IMR-90 (cell line): ENCODE measurements around the gene CDC5L. TPM values are rescaled to one million over a fixed set of nuclear protein-coding genes. Genes with fewer than 3 reads are reported as not detected.

Source experiments
- ATAC-seq: fragments of 200-7000 bp; cut with Tn5 transposase; 2 replicates; pipeline ENCODE4 v1.9.1; 2020; ENCODE audit warnings: low read depth, mild to moderate bottlenecking, moderate library complexity
- BruUV-seq: library from RNA; stranded (reverse); fragments of 400-500 nt; replicated peaks from 2 replicates; lab custom pipeline; 2021; lab: Mats Ljungman, UMichigan
- CTCF ChIA-PET: fragments of 300-600 bp; formaldehyde crosslinking; extraction: SDS; loops from one replicate; lab custom pipeline; 2021; ENCODE audit warnings: antibody characterized with exemption; lab: Yijun Ruan, JAX
- POLR2A ChIA-PET: fragments of 300-600 bp; sonication (Branson Sonifier 250); formaldehyde crosslinking; loops from one replicate; lab custom pipeline; 2022; ENCODE audit warnings: antibody characterized with exemption; ENCODE audit not compliant: unreplicated experiment; lab: Charles Lee
- DNase-seq: peaks from one replicate; pipeline ENCODE4 v3.0.0; 2013
- H2AFZ ChIP-seq: replicated peaks from 2 replicates; pipeline ENCODE3; 2013; ENCODE audit warnings: low read length, mild to moderate bottlenecking; ENCODE audit not compliant: poor library complexity
- H2AK5ac ChIP-seq: 2 replicates; pipeline ENCODE4 v1.6.1; 2013; ENCODE audit warnings: low read depth, low read length, inconsistent platforms
- H2AK9ac ChIP-seq: replicated peaks from 2 replicates; pipeline ENCODE3; 2013; ENCODE audit warnings: mild to moderate bottlenecking, low read depth, low read length, moderate library complexity; ENCODE audit not compliant: poor library complexity
- H2BK120ac ChIP-seq: 2 replicates; pipeline ENCODE4 v1.6.1; 2013; ENCODE audit warnings: low read depth, low read length, inconsistent platforms
- H2BK15ac ChIP-seq: 3 replicates; pipeline ENCODE4 v1.6.1; 2013; ENCODE audit warnings: low read depth, low read length, inconsistent platforms
- H2BK20ac ChIP-seq: 2 replicates; pipeline ENCODE4 v1.6.1; 2013; ENCODE audit warnings: low read depth, mild to moderate bottlenecking, inconsistent platforms, low read length, moderate library complexity
- H2BK5ac ChIP-seq: 2 replicates; pipeline ENCODE4 v1.6.1; 2013; ENCODE audit warnings: mild to moderate bottlenecking, low read depth, low read length, inconsistent platforms; ENCODE audit not compliant: poor library complexity, severe bottlenecking
- H3K14ac ChIP-seq: replicated peaks from 2 replicates; pipeline ENCODE4 v1.6.1; 2013; ENCODE audit warnings: low read depth, low read length, inconsistent platforms
- H3K18ac ChIP-seq: 2 replicates; pipeline ENCODE4 v1.6.1; 2013; ENCODE audit warnings: low read depth, low read length, control low read depth
- H3K23ac ChIP-seq: 2 replicates; pipeline ENCODE4 v1.6.1; 2013; ENCODE audit warnings: low read depth, low read length, inconsistent platforms
- H3K27ac ChIP-seq: 2 replicates; pipeline ENCODE4 v1.5.1; 2013; ENCODE audit warnings: mild to moderate bottlenecking, control low read depth, low read length; ENCODE audit not compliant: insufficient read depth
- H3K27me3 ChIP-seq: 2 replicates; pipeline ENCODE4 v1.6.1; 2013; ENCODE audit warnings: low read length; ENCODE audit not compliant: control insufficient read depth, insufficient read depth
- H3K36me3 ChIP-seq: 2 replicates; pipeline ENCODE4 v1.6.1; 2013; ENCODE audit warnings: low read length, mixed read lengths; ENCODE audit not compliant: control insufficient read depth, insufficient read depth
- H3K4ac ChIP-seq: 2 replicates; pipeline ENCODE4 v1.6.1; 2013; ENCODE audit warnings: low read depth, low read length, inconsistent platforms
- H3K4me1 ChIP-seq: 2 replicates; pipeline ENCODE4 v1.6.1; 2013; ENCODE audit warnings: low read length, mixed read lengths; ENCODE audit not compliant: control insufficient read depth, insufficient read depth
- H3K4me2 ChIP-seq: 2 replicates; pipeline ENCODE4 v1.6.1; 2013; ENCODE audit warnings: low read depth, mild to moderate bottlenecking, control low read depth, low read length, moderate library complexity
- H3K4me3 ChIP-seq: 2 replicates; pipeline ENCODE4 v1.5.1; 2013; ENCODE audit warnings: low read depth, mild to moderate bottlenecking, control low read depth, low read length, moderate library complexity; ENCODE audit not compliant: insufficient read depth
- H3K56ac ChIP-seq: 2 replicates; pipeline ENCODE4 v1.6.1; 2013; ENCODE audit warnings: low read length, inconsistent platforms; ENCODE audit not compliant: insufficient read depth; ENCODE audit errors: extremely low read depth
- H3K79me1 ChIP-seq, 2 experiments: 2 replicates each; pipeline ENCODE4 v1.6.1; 2013; ENCODE audit warnings: low read length in 2 of 2, inconsistent platforms in 1 of 2, low read depth in 1 of 2
- H3K9ac ChIP-seq: 2 replicates; pipeline ENCODE4 v1.6.1; 2013; ENCODE audit warnings: low read depth, low read length, control low read depth
- H3K9me1 ChIP-seq: 2 replicates; pipeline ENCODE4 v1.6.1; 2013; ENCODE audit warnings: low read length, inconsistent platforms; ENCODE audit not compliant: insufficient read depth
- H3K9me3 ChIP-seq: 2 replicates; pipeline ENCODE4 v1.6.1; 2013; ENCODE audit warnings: low read length; ENCODE audit not compliant: control insufficient read depth, insufficient read depth
- H4K20me1 ChIP-seq: 2 replicates; pipeline ENCODE4 v1.6.1; 2013; ENCODE audit warnings: low read length, inconsistent platforms; ENCODE audit not compliant: insufficient read depth
- H4K5ac ChIP-seq: 2 replicates; pipeline ENCODE4 v1.6.1; 2013; ENCODE audit warnings: mild to moderate bottlenecking, low read depth, low read length, control low read depth
- H4K8ac ChIP-seq, 2 experiments: 2 replicates each; pipeline ENCODE4 v1.6.1; 2013; ENCODE audit warnings: low read depth in 2 of 2, low read length in 2 of 2, control low read depth in 1 of 2, inconsistent platforms in 1 of 2
- H4K91ac ChIP-seq: 2 replicates; pipeline ENCODE4 v1.6.1; 2013; ENCODE audit warnings: low read depth, low read length, inconsistent platforms; ENCODE audit not compliant: insufficient read depth
- MXI1 ChIP-seq: IDR thresholded peaks from 2 replicates; pipeline ENCODE4 v1.6.1; 2012; ENCODE audit warnings: low read depth, mild to moderate bottlenecking, low read length, moderate library complexity, borderline replicate concordance
- POLR2A ChIP-seq: IDR thresholded peaks from 2 replicates; pipeline ENCODE4 v1.6.1; 2012; ENCODE audit warnings: mild to moderate bottlenecking, low read depth, low read length
- WGBS, 2 experiments: methylation state at CpG; one replicate each; pipeline versions ENCODE4 v1.1.5 to v1.1.7; 2013; ENCODE audit warnings: missing lambda C conversion rate in 2 of 2; ENCODE audit not compliant: insufficient read length in 1 of 2; ENCODE audit errors: extremely low coverage in 2 of 2; 5-methylcytosine and 5-hydroxymethylcytosine counted together
- dilution Hi-C: fragments of 300-500 bp; cut with HindIII; formaldehyde crosslinking; loops from one replicate; pipeline ENCODE4 v1.14.3; 2018; ENCODE audit warnings: low sequenced_read_pairs; ENCODE audit not compliant: unreplicated experiment
- in situ Hi-C: fragments of 300-500 bp; cut with MboI; formaldehyde crosslinking; loops from 3 replicates; pipeline ENCODE4 v1.14.3; 2019; ENCODE audit warnings: low sequenced_read_pairs, inconsistent platforms, mixed read lengths
- intact Hi-C: fragments of 100-400 bp; cut with micrococcal nuclease; formaldehyde crosslinking; loops from 2 replicates; pipeline ENCODE4 v1.10.0; 2022
- microRNA-seq, 2 experiments: library from miRNA; stranded (forward) in 1 of 2; unstranded in 1 of 2; fragments of 10-50 nt in 1 of 2; fragments of <30 nt in 1 of 2; gene quantifications in 1 of 2; microRNA quantifications in 1 of 2; one replicate each; pipeline versions ENCODE3 to v1.1.0; 2013 to 2020; ENCODE audit not compliant: insufficient read depth in 1 of 2, insufficient read length in 1 of 2, unreplicated experiment in 1 of 2
- polyA plus RNA-seq, 3 experiments: library from polyadenylated mRNA; depleted of rRNA; stranded (reverse); fragments of >200 nt; gene quantifications; 2 replicates each; pipeline ENCODE4 v1.2.3, GENCODE V29; 2012; ENCODE audit warnings: low replicate concordance in 1 of 3
- small RNA-seq, 5 experiments: library from RNA; depleted of rRNA; stranded (forward); fragments of <200 nt; gene quantifications; one replicate each; pipeline ENCODE3, GENCODE V24; 2012
- total RNA-seq: library from RNA; depleted of rRNA; stranded (reverse); fragments of >200 nt; gene quantifications from 2 replicates; pipeline ENCODE4 v1.2.3, GENCODE V29; 2012; rRNA removed
- TF ChIP-seq, protein P1 (sequence below): fragments of 150-350 bp; IDR thresholded peaks from 2 replicates; pipeline ENCODE4 v1.6.1; 2016; ENCODE audit warnings: low read depth, mild to moderate bottlenecking, low read length, moderate library complexity, borderline replicate concordance
- TF ChIP-seq, protein P2 (sequence below): fragments of 150-350 bp; IDR thresholded peaks from 2 replicates; pipeline ENCODE4 v1.6.1; 2017; ENCODE audit warnings: mild to moderate bottlenecking, antibody characterized with exemption, low read length, low read depth

CDC5L gene
- total and polyA plus RNA-seq, 2 of the 4 experiments (the other 2 are of a cell fraction), result 9.9 to 17.7 TPM

DNA sequence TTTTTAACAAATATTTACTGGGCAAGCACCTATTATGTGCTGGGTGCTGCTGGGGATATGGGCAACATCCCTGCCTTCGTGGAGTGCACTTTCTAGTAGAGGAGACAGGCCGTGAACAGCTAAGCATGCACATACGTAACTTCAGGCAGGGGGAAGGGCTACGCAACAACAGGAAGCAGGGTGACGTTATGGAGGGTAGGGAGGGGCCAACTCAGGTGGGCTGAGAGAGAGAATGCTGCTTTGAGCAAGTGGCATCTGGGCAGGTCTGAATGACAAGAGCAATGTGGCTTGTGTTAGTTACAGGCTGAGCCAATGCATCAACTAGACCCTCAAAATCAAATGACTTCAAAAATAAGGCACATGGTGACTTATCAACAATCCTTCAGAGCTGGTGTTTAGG lies 112.1 kb downstream of the CDC5L start:
- no peak overlapping the region for H3K56ac ChIP-seq
- H3K4me3 ChIP-seq, result no peak overlapping the region
- in situ Hi-C loops (loop anchor here (25.0 kb wide), 1 partner anchor 1213 kb away; no protein-coding TSS in a partner anchor), dilution Hi-C loops (no loop called here), intact Hi-C loops (no loop called here)
- ChIA-PET CTCF (interaction anchor here (0.8 kb wide), 1 partner anchor 90 kb away, joined by 3 read pairs; no protein-coding TSS in a partner anchor), POLR2A (no interaction called here)
- H3K9me3 ChIP-seq, result peaks cover 12% of the 10 kb centered on the region
- no peaks in the 10 kb centered on the region for H3K9me1 ChIP-seq
- H2AK9ac ChIP-seq, result no peak overlapping the region
- ATAC-seq (no peak), DNase-seq (no peak)
- no peaks in the 10 kb centered on the region for H4K20me1 ChIP-seq
- no peak overlapping the region for H4K5ac ChIP-seq
- no peak overlapping the region for H2AFZ ChIP-seq
- BruUV-seq, result no TSS peak
- no peak overlapping the region for H3K4me2 ChIP-seq
- no peak overlapping the region for H2BK20ac ChIP-seq
- H4K8ac ChIP-seq, result no peak overlapping the region
- no peak overlapping the region for H2BK120ac ChIP-seq
- WGBS, 2 experiments, result 89% methylated on average over 3 of the region's 5 CpGs; no CpG with 5 or more reads in 1 of the 2 experiments
- H3K4ac ChIP-seq, result no peak overlapping the region
- H3K9ac ChIP-seq, result no peak overlapping the region
- no peak overlapping the region for H4K91ac ChIP-seq
- no peak overlapping the region for H2AK5ac ChIP-seq
- H2BK15ac ChIP-seq, result no peak overlapping the region
- peaks cover 2% of the 10 kb centered on the region; the same call in 1 of the 2 replicates for H3K4me1 ChIP-seq
- H3K27ac ChIP-seq, result no peak overlapping the region
- H3K36me3 ChIP-seq, result no peaks in the 10 kb centered on the region
- no peak overlapping the region for H2BK5ac ChIP-seq
- H3K14ac ChIP-seq, result no peak overlapping the region
- TF ChIP-seq, protein P1, sequence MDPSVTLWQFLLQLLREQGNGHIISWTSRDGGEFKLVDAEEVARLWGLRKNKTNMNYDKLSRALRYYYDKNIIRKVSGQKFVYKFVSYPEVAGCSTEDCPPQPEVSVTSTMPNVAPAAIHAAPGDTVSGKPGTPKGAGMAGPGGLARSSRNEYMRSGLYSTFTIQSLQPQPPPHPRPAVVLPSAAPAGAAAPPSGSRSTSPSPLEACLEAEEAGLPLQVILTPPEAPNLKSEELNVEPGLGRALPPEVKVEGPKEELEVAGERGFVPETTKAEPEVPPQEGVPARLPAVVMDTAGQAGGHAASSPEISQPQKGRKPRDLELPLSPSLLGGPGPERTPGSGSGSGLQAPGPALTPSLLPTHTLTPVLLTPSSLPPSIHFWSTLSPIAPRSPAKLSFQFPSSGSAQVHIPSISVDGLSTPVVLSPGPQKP, result no peak
- TF ChIP-seq POLR2A (no peak), MXI1 (no peak)
- TF ChIP-seq, protein P2, sequence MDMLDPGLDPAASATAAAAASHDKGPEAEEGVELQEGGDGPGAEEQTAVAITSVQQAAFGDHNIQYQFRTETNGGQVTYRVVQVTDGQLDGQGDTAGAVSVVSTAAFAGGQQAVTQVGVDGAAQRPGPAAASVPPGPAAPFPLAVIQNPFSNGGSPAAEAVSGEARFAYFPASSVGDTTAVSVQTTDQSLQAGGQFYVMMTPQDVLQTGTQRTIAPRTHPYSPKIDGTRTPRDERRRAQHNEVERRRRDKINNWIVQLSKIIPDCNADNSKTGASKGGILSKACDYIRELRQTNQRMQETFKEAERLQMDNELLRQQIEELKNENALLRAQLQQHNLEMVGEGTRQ, result no peak
- H3K18ac ChIP-seq, result no peak overlapping the region
- H3K79me1 ChIP-seq, result no peaks in the 10 kb centered on the region
- H3K27me3 ChIP-seq, result peaks cover 55% of the 10 kb centered on the region
- no peak overlapping the region for H3K23ac ChIP-seq

Small RNA genes within 50 kb of the gene (microRNA-seq; reads per million reads assigned to microRNA genes)
- gene MIR4642, result 0 to 2.1 reads per million in 2 experiments

Small RNA genes within 50 kb of the gene (small RNA-seq; reads per million reads assigned to genes)
- gene MIR4642, result 0 reads per million in 5 experiments

Other genes with a start within 250 kb of the CDC5L start
- not detected in 2 replicates for gene CAPN11, start 228.9 kb upstream of the CDC5L start, total RNA-seq
- gene CAPN11, start 228.9 kb upstream of the CDC5L start, polyA plus RNA-seq (2012; rRNA removed), result not detected in 2 replicates
- gene MYMX, start 170.8 kb upstream of the CDC5L start, total RNA-seq, result not detected in 2 replicates
- not detected in 2 replicates for gene MYMX, start 170.8 kb upstream of the CDC5L start, polyA plus RNA-seq (2012; rRNA removed)
- 4.1 and 4.7 TPM in 2 replicates for gene SLC29A1, start 164.1 kb upstream of the CDC5L start, total RNA-seq
- 22.1 and 23.2 TPM in 2 replicates for gene SLC29A1, start 164.1 kb upstream of the CDC5L start, polyA plus RNA-seq (2012; rRNA removed)
- 1,307 and 1,440 TPM in 2 replicates for gene HSP90AB1, start 140.6 kb upstream of the CDC5L start, total RNA-seq
- gene HSP90AB1, start 140.6 kb upstream of the CDC5L start, polyA plus RNA-seq (2012; rRNA removed), result 771 and 887 TPM in 2 replicates
- 41.7 and 51.4 TPM in 2 replicates for gene SLC35B2, start 130.2 kb upstream of the CDC5L start, total RNA-seq
- gene SLC35B2, start 130.2 kb upstream of the CDC5L start, polyA plus RNA-seq (2012; rRNA removed), result 89.9 and 94.8 TPM in 2 replicates
- gene NFKBIE, start 122.2 kb upstream of the CDC5L start, total RNA-seq, result 7.5 and 7.9 TPM in 2 replicates
- 13.0 and 16.7 TPM in 2 replicates for gene NFKBIE, start 122.2 kb upstream of the CDC5L start, polyA plus RNA-seq (2012; rRNA removed)
- gene TMEM151B, start 117.3 kb upstream of the CDC5L start, total RNA-seq, result not detected in 2 replicates
- gene TMEM151B, start 117.3 kb upstream of the CDC5L start, polyA plus RNA-seq (2012; rRNA removed), result not detected in 2 replicates
- gene AARS2, start 74.4 kb upstream of the CDC5L start, total RNA-seq, result 10.4 and 10.8 TPM in 2 replicates
- gene AARS2, start 74.4 kb upstream of the CDC5L start, polyA plus RNA-seq (2012; rRNA removed), result 9.1 and 10.3 TPM in 2 replicates
- not detected in 2 replicates for gene SPATS1, start 45.1 kb upstream of the CDC5L start, total RNA-seq
- gene SPATS1, start 45.1 kb upstream of the CDC5L start, polyA plus RNA-seq (2012; rRNA removed), result not detected in 2 replicates